Adrenal gland (tissue), 5 donors: ENCODE results near the gene CALN1.

Experiments used
- POLR2A ChIP-seq, 2 donors: fragments of 450-650 bp; IDR thresholded peaks; one replicate each; pipeline ENCODE4 v1.6.1; 2017; ENCODE audit warnings: antibody characterized with exemption in 2 of 2, mild to moderate bottlenecking in 2 of 2, moderate library complexity in 1 of 2
- TF ChIP-seq, protein P1 (sequence below), 6 experiments: fragments of 450-650 bp in 4 of 6; fragments of 200-600 bp in 2 of 6; sonication (generic) in 1 of 6; IDR thresholded peaks; 1 replicate in 5 of 6; 2 replicates in 1 of 6; pipeline versions ENCODE4 v1.5.1 to v1.8.0; 2016 to 2021; ENCODE audit warnings: antibody characterized with exemption in 6 of 6, mild to moderate bottlenecking in 2 of 6, moderate library complexity in 1 of 6
- donor health status: DM: no; HTN: no; CAD: no.

GRCh38 chr7:72211175-72211574, 201.0 kb downstream of the CALN1 start:
- TF ChIP-seq, protein P1, sequence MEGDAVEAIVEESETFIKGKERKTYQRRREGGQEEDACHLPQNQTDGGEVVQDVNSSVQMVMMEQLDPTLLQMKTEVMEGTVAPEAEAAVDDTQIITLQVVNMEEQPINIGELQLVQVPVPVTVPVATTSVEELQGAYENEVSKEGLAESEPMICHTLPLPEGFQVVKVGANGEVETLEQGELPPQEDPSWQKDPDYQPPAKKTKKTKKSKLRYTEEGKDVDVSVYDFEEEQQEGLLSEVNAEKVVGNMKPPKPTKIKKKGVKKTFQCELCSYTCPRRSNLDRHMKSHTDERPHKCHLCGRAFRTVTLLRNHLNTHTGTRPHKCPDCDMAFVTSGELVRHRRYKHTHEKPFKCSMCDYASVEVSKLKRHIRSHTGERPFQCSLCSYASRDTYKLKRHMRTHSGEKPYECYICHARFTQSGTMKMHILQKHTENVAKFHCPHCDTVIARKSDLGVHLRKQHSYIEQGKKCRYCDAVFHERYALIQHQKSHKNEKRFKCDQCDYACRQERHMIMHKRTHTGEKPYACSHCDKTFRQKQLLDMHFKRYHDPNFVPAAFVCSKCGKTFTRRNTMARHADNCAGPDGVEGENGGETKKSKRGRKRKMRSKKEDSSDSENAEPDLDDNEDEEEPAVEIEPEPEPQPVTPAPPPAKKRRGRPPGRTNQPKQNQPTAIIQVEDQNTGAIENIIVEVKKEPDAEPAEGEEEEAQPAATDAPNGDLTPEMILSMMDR (IDR thresholded peaks at IDR 0.05): no peak
- no peak for TF ChIP-seq POLR2A (IDR thresholded peaks at IDR 0.05)
